Mesothelial cell of epicardium (in vitro differentiated cells): ENCODE measurements around the gene MATN1. TPM values are rescaled to one million over a fixed set of nuclear protein-coding genes. Genes with fewer than 3 reads are reported as not detected.

ENCODE experiments used
- DNase-seq, 2 experiments: peaks; one replicate each; pipeline ENCODE4 v3.0.0; 2021; ENCODE audit warnings: low spot score in 2 of 2; ENCODE audit not compliant: unreplicated experiment in 2 of 2
- H3K27ac Mint-ChIP-seq: 2 replicates; pipeline ENCODE4 v1.8.0; 2021; ENCODE audit warnings: mixed read lengths
- H3K27me3 Mint-ChIP-seq: 2 replicates; pipeline ENCODE4 v1.8.0; 2021; ENCODE audit warnings: low read depth, mixed read lengths
- H3K36me3 Mint-ChIP-seq: 2 replicates; pipeline ENCODE4 v1.8.0; 2021; ENCODE audit warnings: mixed read lengths
- H3K4me1 Mint-ChIP-seq: 2 replicates; pipeline ENCODE4 v1.8.0; 2021; ENCODE audit warnings: mixed read lengths
- H3K4me3 Mint-ChIP-seq: 2 replicates; pipeline ENCODE4 v1.8.0; 2021; ENCODE audit warnings: mild to moderate bottlenecking, moderate library complexity, mixed read lengths
- H3K9me3 Mint-ChIP-seq: 2 replicates; pipeline ENCODE4 v1.8.0; 2021; ENCODE audit warnings: mixed read lengths
- microRNA-seq: library from miRNA; unstranded; fragments of <30 nt; microRNA quantifications from one replicate; pipeline ENCODE4 v1.2.0, GENCODE V29; 2021; ENCODE audit warnings: inconsistent platforms, mixed read lengths
- total RNA-seq: library from RNA; stranded (reverse); gene quantifications from 3 replicates; pipeline ENCODE4 v1.2.1, GENCODE V29; 2021
- TF ChIP-seq, protein P1 (sequence below): fragments of 200-600 bp; sonication (generic); IDR thresholded peaks from one replicate; pipeline ENCODE4 v1.5.0; 2021; ENCODE audit warnings: antibody characterized with exemption; ENCODE audit not compliant: unreplicated experiment

MATN1 gene
- total RNA-seq, 1 donor from 2014 or later, result 5.6 TPM

DNA sequence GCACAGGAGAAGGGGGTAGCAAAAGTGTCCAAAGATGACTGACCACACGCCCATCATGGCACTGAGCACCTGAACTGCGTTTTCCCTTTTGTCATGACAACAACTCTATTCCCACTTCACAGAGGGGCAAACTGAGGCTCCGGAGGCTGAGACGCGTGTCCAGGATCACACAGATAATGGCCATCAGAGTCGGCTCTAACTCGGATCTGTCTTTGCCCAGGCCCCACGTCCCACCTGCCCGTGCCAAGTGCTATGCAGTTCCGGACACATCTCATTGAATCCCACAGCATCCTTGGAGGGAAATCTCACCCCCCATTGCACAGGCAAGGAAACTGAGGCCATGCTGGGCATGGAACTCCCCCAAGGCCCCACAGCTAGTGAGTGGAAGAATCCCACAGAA lies 62.1 kb downstream of the MATN1 start:
- Mint-ChIP-seq H3K27ac (no peak overlapping the region), H3K9me3 (no peaks in the 10 kb centered on the region), H3K4me1 (no peaks in the 10 kb centered on the region), H3K36me3 (no peaks in the 10 kb centered on the region), H3K4me3 (no peak overlapping the region), H3K27me3 (peaks cover 34% of the 10 kb centered on the region)
- no peak for DNase-seq
- TF ChIP-seq, protein P1, sequence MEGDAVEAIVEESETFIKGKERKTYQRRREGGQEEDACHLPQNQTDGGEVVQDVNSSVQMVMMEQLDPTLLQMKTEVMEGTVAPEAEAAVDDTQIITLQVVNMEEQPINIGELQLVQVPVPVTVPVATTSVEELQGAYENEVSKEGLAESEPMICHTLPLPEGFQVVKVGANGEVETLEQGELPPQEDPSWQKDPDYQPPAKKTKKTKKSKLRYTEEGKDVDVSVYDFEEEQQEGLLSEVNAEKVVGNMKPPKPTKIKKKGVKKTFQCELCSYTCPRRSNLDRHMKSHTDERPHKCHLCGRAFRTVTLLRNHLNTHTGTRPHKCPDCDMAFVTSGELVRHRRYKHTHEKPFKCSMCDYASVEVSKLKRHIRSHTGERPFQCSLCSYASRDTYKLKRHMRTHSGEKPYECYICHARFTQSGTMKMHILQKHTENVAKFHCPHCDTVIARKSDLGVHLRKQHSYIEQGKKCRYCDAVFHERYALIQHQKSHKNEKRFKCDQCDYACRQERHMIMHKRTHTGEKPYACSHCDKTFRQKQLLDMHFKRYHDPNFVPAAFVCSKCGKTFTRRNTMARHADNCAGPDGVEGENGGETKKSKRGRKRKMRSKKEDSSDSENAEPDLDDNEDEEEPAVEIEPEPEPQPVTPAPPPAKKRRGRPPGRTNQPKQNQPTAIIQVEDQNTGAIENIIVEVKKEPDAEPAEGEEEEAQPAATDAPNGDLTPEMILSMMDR, result no peak

Small RNAs within 50 kb of the gene (microRNA-seq; reads per million reads assigned to microRNA genes)
- not detected for gene MIR4420

Other genes starting within 250 kb of the MATN1 start
- gene LAPTM5, start 34.2 kb upstream of the MATN1 start, total RNA-seq, result 0.11 TPM in 1 of 3 replicates, not detected in the others
- gene SDC3, start 185.2 kb upstream of the MATN1 start, total RNA-seq, result 43.2 to 46.7 TPM (median 43.3 TPM) in 3 replicates